ENCODE results near the gene POLG2. TPM values are rescaled to one million over a fixed set of nuclear protein-coding genes. Genes with fewer than 3 reads are reported as not detected.
"Not testable (repeated sequence)": the region's sequence is repeated elsewhere in the genome, so short reads cannot be mapped to it uniquely, and the experiment has no call there.

Gene POLG2
- total and polyA plus RNA-seq, 5 donors = 5.4 to 9.0 (median 7.8) TPM

- no peak for ATAC-seq
- WGBS = 84% methylated on average over 3 of the region's 3 CpGs
- intact Hi-C loops (cut with DNase I) = no loop called here
These were observed 12.5 kb downstream of the POLG2 start for GRCh38 chr17:64484380-64484779.

DNA sequence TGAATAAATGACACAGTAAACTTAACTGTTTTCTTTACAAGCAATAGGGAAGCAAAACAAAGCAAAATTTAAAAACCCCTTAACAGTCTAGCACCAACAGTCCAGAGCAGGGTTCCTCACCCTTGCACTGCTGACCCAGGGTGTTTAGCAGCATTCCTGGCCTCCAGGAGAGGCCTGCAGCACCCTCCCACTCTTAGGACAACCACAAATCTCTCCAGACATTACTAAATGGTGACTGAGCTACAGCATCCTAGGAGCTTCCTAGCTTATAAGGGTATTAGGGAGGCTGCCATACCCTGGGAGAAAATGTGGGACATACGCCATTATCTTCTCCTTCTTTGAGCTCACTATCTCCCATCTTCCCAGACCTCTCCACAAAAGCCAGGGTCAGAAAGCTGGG lies 15.9 kb downstream of the POLG2 start:
- no peak for ATAC-seq
- Histone ChIP-seq H3K9me3 (ENCODE audit: control insufficient read depth, low read length) (no peaks in the 10 kb centered on the region), H3K4me1 (ENCODE audit: control insufficient read depth, insufficient read depth, low read length) (no peaks in the 10 kb centered on the region), H3K4me3 (ENCODE audit: low read length) (no peak overlapping the region), H3K27me3 (ENCODE audit: control insufficient read depth, insufficient read depth) (no peaks in the 10 kb centered on the region), H3K27ac (ENCODE audit: low read length) (no peak overlapping the region)
- intact Hi-C loops (cut with DNase I) = no loop called here
- DNase-seq = no peak
- 96% methylated on average over 1 of the region's 1 CpG for WGBS

More at GRCh38 chr17:64484380-64484779, 12.5 kb downstream of the POLG2 start:
- Histone ChIP-seq H3K4me3 (ENCODE audit: low read length) (no peak overlapping the region), H3K27ac (ENCODE audit: low read length) (no peak overlapping the region), H3K9me3 (ENCODE audit: control insufficient read depth, low read length) (no peaks in the 10 kb centered on the region), H3K4me1 (ENCODE audit: control insufficient read depth, insufficient read depth, low read length) (no peaks in the 10 kb centered on the region), H3K27me3 (ENCODE audit: control insufficient read depth, insufficient read depth) (no peaks in the 10 kb centered on the region)
- no peak for DNase-seq

DNA sequence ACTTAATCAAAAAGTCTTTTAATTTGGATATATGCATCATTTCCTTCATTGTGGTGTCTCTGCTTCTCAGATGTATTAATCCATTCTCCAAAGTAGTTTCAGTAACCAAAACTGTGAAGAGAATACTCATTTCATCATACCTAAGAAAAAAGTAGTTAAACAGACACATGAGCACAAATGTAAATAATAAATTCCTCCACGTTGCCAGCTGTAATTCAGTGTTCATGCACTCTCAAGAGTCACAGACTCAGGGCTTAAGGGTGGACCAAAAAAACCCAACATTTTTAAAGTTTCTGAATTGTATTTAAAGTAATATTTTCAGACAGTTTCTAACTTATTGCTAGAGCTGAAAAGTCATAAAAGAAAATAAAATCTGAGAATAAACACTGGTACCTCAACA lies 19.0 kb downstream of the POLG2 start:
- no peak overlapping the region for H3K27ac ChIP-seq (ENCODE audit: low read length)
- 44% methylated on average over 1 of the region's 1 CpG for WGBS
- no peaks in the 10 kb centered on the region for H3K4me1 ChIP-seq (ENCODE audit: control insufficient read depth, insufficient read depth, low read length)
- no peaks in the 10 kb centered on the region for H3K27me3 ChIP-seq (ENCODE audit: control insufficient read depth, insufficient read depth)
- intact Hi-C loops (cut with DNase I) = no loop called here
- ATAC-seq (no peak), DNase-seq (no peak)
- H3K9me3 ChIP-seq (ENCODE audit: control insufficient read depth, low read length) = no peaks in the 10 kb centered on the region
- no peak overlapping the region for H3K4me3 ChIP-seq (ENCODE audit: low read length)

GRCh38 chr17:64472564-64472963 lies 24.3 kb downstream of the POLG2 start:
- no peaks in the 10 kb centered on the region for H3K27me3 ChIP-seq (ENCODE audit: control insufficient read depth, insufficient read depth)
- ATAC-seq (no peak), DNase-seq (no peak)
- intact Hi-C loops (cut with DNase I) = no loop called here
- H3K27ac ChIP-seq (ENCODE audit: low read length) = no peak overlapping the region
- H3K9me3 ChIP-seq (ENCODE audit: control insufficient read depth, low read length) = no peaks in the 10 kb centered on the region
- H3K4me1 ChIP-seq (ENCODE audit: control insufficient read depth, insufficient read depth, low read length) = no peaks in the 10 kb centered on the region
- 94% methylated on average over 2 of the region's 2 CpGs for WGBS
- H3K4me3 ChIP-seq (ENCODE audit: low read length) = no peak overlapping the region

- DNase-seq (no peak), ATAC-seq (no peak)
- H3K9me3 ChIP-seq (ENCODE audit: control insufficient read depth, low read length) = no peaks in the 10 kb centered on the region
- no peaks in the 10 kb centered on the region for H3K27me3 ChIP-seq (ENCODE audit: control insufficient read depth, insufficient read depth)
- intact Hi-C loops (cut with DNase I) = no loop called here
- 91% methylated on average over 3 of the region's 3 CpGs for WGBS
- no peak overlapping the region for H3K4me3 ChIP-seq (ENCODE audit: low read length)
- no peak overlapping the region for H3K27ac ChIP-seq (ENCODE audit: low read length)
- no peaks in the 10 kb centered on the region for H3K4me1 ChIP-seq (ENCODE audit: control insufficient read depth, insufficient read depth, low read length)
These were observed 25.4 kb downstream of the POLG2 start for GRCh38 chr17:64471440-64471839.

DNA sequence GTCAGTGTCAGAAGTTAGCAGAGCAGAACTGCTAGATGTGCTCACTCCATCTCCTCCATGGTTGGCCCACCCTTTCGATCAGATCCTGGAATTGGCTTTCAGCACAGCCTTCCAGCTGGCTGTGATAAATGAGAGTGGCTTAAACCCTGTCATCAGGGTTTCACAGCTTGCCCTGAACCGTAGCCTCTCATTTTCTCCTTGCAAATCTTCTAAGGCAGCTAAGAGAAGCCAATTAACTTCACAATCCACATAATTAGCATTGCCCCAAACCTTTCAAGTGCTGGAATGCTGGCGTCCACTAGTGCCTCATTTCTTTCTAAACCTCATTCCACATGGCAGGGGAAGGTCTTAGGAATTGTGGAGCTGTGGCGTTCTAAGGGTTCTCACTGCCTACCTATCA lies 26.2 kb downstream of the POLG2 start:
- no peak overlapping the region for H3K27ac ChIP-seq (ENCODE audit: low read length)
- H3K27me3 ChIP-seq (ENCODE audit: control insufficient read depth, insufficient read depth) = no peaks in the 10 kb centered on the region
- intact Hi-C loops (cut with DNase I) = no loop called here
- no peak overlapping the region for H3K4me3 ChIP-seq (ENCODE audit: low read length)
- no peak for ATAC-seq
- 71% methylated on average over 4 of the region's 4 CpGs for WGBS
- no peaks in the 10 kb centered on the region for H3K4me1 ChIP-seq (ENCODE audit: control insufficient read depth, insufficient read depth, low read length)
- no peaks in the 10 kb centered on the region for H3K9me3 ChIP-seq (ENCODE audit: control insufficient read depth, low read length)
- DNase-seq = no peak

DNA sequence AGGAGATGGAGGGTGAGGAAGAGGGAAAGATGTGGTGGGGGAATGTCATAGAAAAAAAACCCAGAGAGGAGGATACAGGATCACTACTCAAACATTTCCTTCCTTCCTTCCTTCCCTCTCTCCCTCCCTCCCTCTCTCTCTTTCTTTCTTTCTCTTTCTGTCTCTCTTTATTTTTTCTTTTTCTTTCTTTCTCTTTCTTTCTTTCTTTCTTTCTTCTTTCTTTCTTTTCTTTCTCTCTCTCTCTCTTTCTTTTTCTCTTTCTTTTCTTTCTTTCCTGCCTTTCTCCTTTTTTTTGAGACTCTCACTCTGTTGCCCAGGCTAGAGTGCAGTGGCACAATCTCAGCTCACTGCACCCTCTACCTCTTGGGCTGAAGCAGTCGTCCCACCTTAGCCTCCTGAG lies 30.0 kb downstream of the POLG2 start:
- H3K4me1 ChIP-seq (ENCODE audit: control insufficient read depth, insufficient read depth, low read length); DNase-seq; H3K9me3 ChIP-seq (ENCODE audit: control insufficient read depth, low read length); H3K27me3 ChIP-seq (ENCODE audit: control insufficient read depth, insufficient read depth); H3K4me3 ChIP-seq (ENCODE audit: low read length); intact Hi-C loops (cut with DNase I); ATAC-seq; H3K27ac ChIP-seq (ENCODE audit: low read length): not testable (repeated sequence)
- WGBS = 71% methylated on average over 1 of the region's 1 CpG

DNA sequence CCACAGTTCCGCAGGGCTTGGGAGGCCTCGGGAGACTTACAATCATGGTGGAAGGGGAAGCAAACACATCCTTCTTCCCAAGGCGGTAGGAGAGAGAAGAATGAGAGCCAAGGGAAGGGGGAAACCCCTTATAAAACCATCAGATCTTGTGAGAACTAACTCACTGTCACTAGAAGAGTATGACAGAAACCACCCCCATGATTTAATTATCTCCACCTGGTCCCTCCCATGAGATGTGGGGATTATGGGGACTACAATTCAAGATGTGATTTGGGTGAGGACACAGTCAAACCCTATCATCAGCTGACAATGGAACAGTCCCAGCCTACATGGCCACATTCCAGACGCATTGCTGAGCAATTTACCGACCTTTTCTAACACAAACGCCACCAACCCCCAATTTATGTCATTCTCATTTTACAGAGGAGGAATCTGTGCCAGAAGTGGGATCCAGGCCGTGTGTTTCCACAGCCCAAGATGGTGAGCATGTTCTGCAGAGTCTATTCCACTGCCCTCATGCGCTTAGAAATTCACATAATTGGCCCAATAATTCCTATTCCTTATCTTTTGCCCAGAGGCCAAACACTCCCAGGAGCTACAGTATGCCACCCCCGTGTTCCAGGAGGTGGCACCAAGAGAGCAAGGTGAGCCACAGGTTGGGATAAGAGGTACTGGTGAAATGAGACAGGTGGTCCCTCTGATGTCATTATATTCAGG lies 30.7 kb downstream of the POLG2 start:
- no peak for DNase-seq
- H3K27me3 ChIP-seq (ENCODE audit: control insufficient read depth, insufficient read depth) = no peaks in the 10 kb centered on the region
- no peaks in the 10 kb centered on the region for H3K4me1 ChIP-seq (ENCODE audit: control insufficient read depth, insufficient read depth, low read length)
- 68% methylated on average over 9 of the region's 9 CpGs for WGBS
- H3K27ac ChIP-seq (ENCODE audit: low read length) = no peak overlapping the region
- no peaks in the 10 kb centered on the region for H3K9me3 ChIP-seq (ENCODE audit: control insufficient read depth, low read length)
- no peak for ATAC-seq
- no peak overlapping the region for H3K4me3 ChIP-seq (ENCODE audit: low read length)
- intact Hi-C loops (cut with DNase I) = no loop called here

DNA sequence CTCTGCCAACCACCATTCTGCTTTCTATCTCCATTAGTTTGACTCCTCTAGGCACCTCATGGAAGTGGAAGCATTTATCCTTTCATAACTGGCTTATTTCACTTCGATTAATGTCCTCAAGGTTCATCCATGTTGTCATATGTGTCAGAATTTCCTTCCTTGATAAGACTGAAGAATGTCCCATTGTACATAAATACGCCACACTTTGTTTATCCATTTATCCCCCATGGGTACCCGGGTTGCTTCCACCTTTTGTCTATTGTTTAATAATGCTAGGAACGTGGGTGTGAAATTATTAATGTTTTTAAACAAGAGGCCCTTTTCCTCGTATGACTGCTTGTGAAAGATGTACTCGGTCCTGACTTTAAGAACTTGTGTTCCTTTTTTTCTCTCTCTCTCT lies 35.1 kb downstream of the POLG2 start:
- Histone ChIP-seq H3K9me3 (ENCODE audit: control insufficient read depth, low read length) (no peaks in the 10 kb centered on the region), H3K27me3 (ENCODE audit: control insufficient read depth, insufficient read depth) (no peaks in the 10 kb centered on the region), H3K27ac (ENCODE audit: low read length) (no peak overlapping the region), H3K4me3 (ENCODE audit: low read length) (no peak overlapping the region), H3K4me1 (ENCODE audit: control insufficient read depth, insufficient read depth, low read length) (no peaks in the 10 kb centered on the region)
- 62% methylated on average over 6 of the region's 6 CpGs for WGBS
- ATAC-seq (no peak), DNase-seq (no peak)
- intact Hi-C loops (cut with DNase I) = no loop called here

- ATAC-seq (peak in 1 of 2 donors; percentile 69), DNase-seq (peak; percentile 46 to 68 (median 58))
- no peaks in the 10 kb centered on the region for H3K4me1 ChIP-seq (ENCODE audit: control insufficient read depth, insufficient read depth, low read length)
- H3K9me3 ChIP-seq (ENCODE audit: control insufficient read depth, low read length) = no peaks in the 10 kb centered on the region
- H3K27me3 ChIP-seq (ENCODE audit: control insufficient read depth, insufficient read depth) = no peaks in the 10 kb centered on the region
- intact Hi-C loops (cut with DNase I) = no loop called here
- H3K27ac ChIP-seq (ENCODE audit: low read length) = no peak overlapping the region
- 55% methylated on average over 8 of the region's 8 CpGs for WGBS
- H3K4me3 ChIP-seq (ENCODE audit: low read length) = no peak overlapping the region
These were observed 35.9 kb downstream of the POLG2 start for GRCh38 chr17:64460955-64461354.

DNA sequence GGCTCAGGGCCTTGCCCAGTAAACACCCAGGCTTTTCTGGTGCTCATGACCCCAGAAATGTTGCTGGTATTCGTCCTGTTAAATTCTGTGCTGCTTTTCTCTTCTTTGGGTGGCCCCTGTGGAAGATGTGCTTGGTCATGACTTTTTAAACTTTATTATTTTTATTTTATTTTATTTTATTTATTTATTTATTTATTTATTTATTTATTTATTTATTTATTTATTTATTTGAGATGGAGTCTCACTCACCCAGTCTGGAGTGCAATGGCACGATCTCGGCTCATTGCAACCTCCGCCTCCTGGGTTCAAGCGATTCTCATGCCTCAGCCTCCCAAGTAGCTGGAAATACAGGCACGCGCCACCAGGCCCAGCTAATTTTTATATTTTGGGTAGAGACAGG lies 37.0 kb downstream of the POLG2 start:
- H3K9me3 ChIP-seq (ENCODE audit: control insufficient read depth, low read length); H3K4me3 ChIP-seq (ENCODE audit: low read length); H3K27ac ChIP-seq (ENCODE audit: low read length); ATAC-seq; H3K27me3 ChIP-seq (ENCODE audit: control insufficient read depth, insufficient read depth); DNase-seq; intact Hi-C loops (cut with DNase I); H3K4me1 ChIP-seq (ENCODE audit: control insufficient read depth, insufficient read depth, low read length): not testable (repeated sequence)
- 96% methylated on average over 7 of the region's 7 CpGs for WGBS

DNA sequence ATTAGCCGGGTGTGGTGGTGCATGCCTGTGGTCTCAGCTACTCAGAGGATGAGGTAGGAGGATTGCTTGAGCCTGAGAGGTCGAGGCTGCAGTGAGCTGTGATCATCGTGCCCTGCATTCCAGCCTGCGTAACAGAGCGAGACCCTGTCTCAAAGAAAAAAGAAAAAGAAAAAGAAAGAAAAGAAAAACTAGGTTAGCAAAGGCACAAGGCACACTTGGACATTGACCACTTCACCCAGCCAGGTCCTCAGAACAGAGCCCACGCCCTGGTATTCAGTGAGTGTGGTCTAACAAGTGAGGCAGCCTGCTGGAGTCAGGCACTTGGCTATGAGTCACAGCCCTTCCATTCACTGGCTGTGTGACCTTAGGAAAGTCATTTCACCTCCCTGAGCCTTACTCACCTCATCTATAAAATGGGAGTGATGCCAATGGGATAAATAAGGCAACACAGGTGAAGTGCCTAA lies 37.5 kb downstream of the POLG2 start:
- Histone ChIP-seq H3K4me3 (ENCODE audit: low read length) (no peak overlapping the region), H3K27me3 (ENCODE audit: control insufficient read depth, insufficient read depth) (no peaks in the 10 kb centered on the region), H3K27ac (ENCODE audit: low read length) (no peak overlapping the region), H3K9me3 (ENCODE audit: control insufficient read depth, low read length) (no peaks in the 10 kb centered on the region), H3K4me1 (ENCODE audit: control insufficient read depth, insufficient read depth, low read length) (no peaks in the 10 kb centered on the region)
- DNase-seq (no peak), ATAC-seq (no peak)
- intact Hi-C loops (cut with DNase I) = no loop called here
- WGBS = 94% methylated on average over 6 of the region's 6 CpGs
